ENCODE measurements around the gene APOC4. TPM values are rescaled to one million over a fixed set of nuclear protein-coding genes. Genes with fewer than 3 reads are reported as not detected.

The APOC4 gene
- total and polyA plus RNA-seq, 2 donors (not counting 1 experiment from before 2014, with no cell fraction given), result not detected

DNA sequence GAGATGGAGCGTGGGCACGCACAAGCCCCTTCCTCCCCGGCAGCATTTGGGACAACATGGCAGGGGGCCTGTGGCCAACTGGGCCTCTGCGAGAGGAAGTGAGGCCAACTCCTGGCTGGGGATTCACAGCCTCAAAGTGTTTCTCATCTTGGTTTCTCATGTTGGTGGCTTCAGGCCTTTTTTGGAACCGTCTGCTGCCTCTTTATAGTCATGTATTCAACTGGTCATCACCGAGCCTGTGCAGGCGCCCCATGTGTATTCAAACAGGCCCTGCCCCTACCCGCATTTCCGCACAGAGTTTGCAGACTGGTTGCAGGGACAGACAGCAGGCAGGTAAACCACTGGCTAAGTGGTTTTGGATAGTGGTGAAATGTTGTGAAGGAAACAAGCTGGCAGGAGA lies 42.0 kb downstream of the APOC4 start:
- H3K9me3 Mint-ChIP-seq (ENCODE audit: insufficient read depth), result no peaks in the 10 kb centered on the region
- Histone ChIP-seq H3K4me2 (replicated peaks; ENCODE audit: low read depth, low read length, poor library complexity, severe bottlenecking) (no peak overlapping the region), H3K36me3 (replicated peaks in 1 of 2; ENCODE audit: control extremely low read depth in 1 of 2, control insufficient read depth in 1 of 2, extremely low read depth in 1 of 2, insufficient read depth in 2 of 2, low read length in 1 of 2) (peaks cover 0 to 72% of the 10 kb centered on the region in 2 experiments), H3K79me2 (ENCODE audit: control insufficient read depth, insufficient read depth, low read length) (peaks cover 11% of the 10 kb centered on the region), H3K27ac (ENCODE audit: low read length in 2 of 2) (no peak overlapping the region), H3K9ac (ENCODE audit: low read length) (no peak overlapping the region), H3K27me3 (replicated peaks in 1 of 4; ENCODE audit: control extremely low read depth in 1 of 4, control insufficient read depth in 3 of 4, insufficient read depth in 4 of 4, low read length in 3 of 4) (no peaks in the 10 kb centered on the region), H3K4me3 (ENCODE audit: control extremely low read depth in 1 of 5, extremely low read depth in 1 of 5, insufficient read depth in 1 of 5, low read depth in 2 of 5, low read length in 4 of 5) (no peak overlapping the region), H4K20me1 (ENCODE audit: control insufficient read depth, insufficient read depth, low read length, poor library complexity, severe bottlenecking) (no peaks in the 10 kb centered on the region), H3K4me1 (ENCODE audit: control insufficient read depth in 2 of 2, insufficient read depth in 2 of 2, low read length in 2 of 2) (no peaks in the 10 kb centered on the region), H2AFZ (ENCODE audit: insufficient read depth, low read depth, low read length, poor library complexity, severe bottlenecking) (no peak overlapping the region), H3K9me3 (ENCODE audit: control extremely low read depth in 1 of 3, control insufficient read depth in 2 of 3, insufficient read depth in 1 of 3, low read length in 2 of 3) (no peaks in the 10 kb centered on the region)
- no peak overlapping the region for H3K27ac Mint-ChIP-seq
- intact Hi-C loops (cut with micrococcal nuclease), result no loop called here
- CTCF ChIA-PET, result no interaction called here
- DNase-seq, result no peak
- POLR2A ChIA-PET, result interaction anchor here (0.6 kb wide), 1 partner anchor 1322 kb away, joined by 4 read pairs; no protein-coding TSS in a partner anchor
- TF ChIP-seq, protein P1, sequence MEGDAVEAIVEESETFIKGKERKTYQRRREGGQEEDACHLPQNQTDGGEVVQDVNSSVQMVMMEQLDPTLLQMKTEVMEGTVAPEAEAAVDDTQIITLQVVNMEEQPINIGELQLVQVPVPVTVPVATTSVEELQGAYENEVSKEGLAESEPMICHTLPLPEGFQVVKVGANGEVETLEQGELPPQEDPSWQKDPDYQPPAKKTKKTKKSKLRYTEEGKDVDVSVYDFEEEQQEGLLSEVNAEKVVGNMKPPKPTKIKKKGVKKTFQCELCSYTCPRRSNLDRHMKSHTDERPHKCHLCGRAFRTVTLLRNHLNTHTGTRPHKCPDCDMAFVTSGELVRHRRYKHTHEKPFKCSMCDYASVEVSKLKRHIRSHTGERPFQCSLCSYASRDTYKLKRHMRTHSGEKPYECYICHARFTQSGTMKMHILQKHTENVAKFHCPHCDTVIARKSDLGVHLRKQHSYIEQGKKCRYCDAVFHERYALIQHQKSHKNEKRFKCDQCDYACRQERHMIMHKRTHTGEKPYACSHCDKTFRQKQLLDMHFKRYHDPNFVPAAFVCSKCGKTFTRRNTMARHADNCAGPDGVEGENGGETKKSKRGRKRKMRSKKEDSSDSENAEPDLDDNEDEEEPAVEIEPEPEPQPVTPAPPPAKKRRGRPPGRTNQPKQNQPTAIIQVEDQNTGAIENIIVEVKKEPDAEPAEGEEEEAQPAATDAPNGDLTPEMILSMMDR (IDR thresholded peaks at IDR 0.05), result no peak
- no peak for TF ChIP-seq EZH2 (IDR thresholded peaks at IDR 0.05; ENCODE audit: borderline replicate concordance, insufficient read depth, low read depth, low read length, poor library complexity, severe bottlenecking)
- 94% methylated on average over 9 of the region's 9 CpGs for WGBS (ENCODE audit: insufficient coverage)
- no peak for ATAC-seq (ENCODE audit: low read depth)
- no peak overlapping the region for H3K4me3 Mint-ChIP-seq
- peaks cover 1% of the 10 kb centered on the region for H3K4me1 Mint-ChIP-seq
- no peaks in the 10 kb centered on the region for H3K27me3 Mint-ChIP-seq

DNA sequence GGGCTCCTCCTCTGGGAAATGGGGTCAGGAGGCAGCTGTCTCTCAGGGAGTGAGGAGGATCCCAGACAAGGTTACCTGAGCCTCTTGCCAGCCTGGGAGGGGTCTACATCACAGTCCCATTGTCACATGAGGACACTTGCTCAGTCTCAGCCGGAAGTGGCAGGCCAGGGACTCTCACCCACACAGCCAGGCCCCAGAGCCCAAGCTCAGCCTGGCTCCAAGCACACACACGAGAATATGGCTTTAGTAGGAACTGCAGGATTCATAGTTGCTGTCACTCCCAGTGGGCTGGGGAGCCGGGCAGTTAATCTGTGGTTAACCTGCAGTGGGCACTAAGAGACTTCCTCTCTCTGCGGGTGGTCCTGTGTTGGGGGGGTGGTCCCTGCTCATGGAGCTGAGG lies 43.4 kb downstream of the APOC4 start:
- Histone ChIP-seq H3K27ac (ENCODE audit: low read length in 2 of 2) (no peak overlapping the region), H3K4me3 (ENCODE audit: control extremely low read depth in 1 of 5, extremely low read depth in 1 of 5, insufficient read depth in 1 of 5, low read depth in 2 of 5, low read length in 4 of 5) (no peak overlapping the region), H3K9me3 (ENCODE audit: control extremely low read depth in 1 of 3, control insufficient read depth in 2 of 3, insufficient read depth in 1 of 3, low read length in 2 of 3) (no peaks in the 10 kb centered on the region), H3K36me3 (replicated peaks in 1 of 2; ENCODE audit: control extremely low read depth in 1 of 2, control insufficient read depth in 1 of 2, extremely low read depth in 1 of 2, insufficient read depth in 2 of 2, low read length in 1 of 2) (peaks cover 0 to 68% of the 10 kb centered on the region in 2 experiments), H4K20me1 (ENCODE audit: control insufficient read depth, insufficient read depth, low read length, poor library complexity, severe bottlenecking) (no peaks in the 10 kb centered on the region), H3K4me1 (ENCODE audit: control insufficient read depth in 2 of 2, insufficient read depth in 2 of 2, low read length in 2 of 2) (no peaks in the 10 kb centered on the region), H3K9ac (ENCODE audit: low read length) (no peak overlapping the region), H3K4me2 (replicated peaks; ENCODE audit: low read depth, low read length, poor library complexity, severe bottlenecking) (no peak overlapping the region), H3K27me3 (replicated peaks in 1 of 4; ENCODE audit: control extremely low read depth in 1 of 4, control insufficient read depth in 3 of 4, insufficient read depth in 4 of 4, low read length in 3 of 4) (no peaks in the 10 kb centered on the region), H2AFZ (ENCODE audit: insufficient read depth, low read depth, low read length, poor library complexity, severe bottlenecking) (no peak overlapping the region), H3K79me2 (ENCODE audit: control insufficient read depth, insufficient read depth, low read length) (peaks cover 3% of the 10 kb centered on the region)
- Mint-ChIP-seq H3K4me1 (peaks cover 4% of the 10 kb centered on the region), H3K27me3 (no peaks in the 10 kb centered on the region), H3K4me3 (no peak overlapping the region), H3K9me3 (ENCODE audit: insufficient read depth) (no peaks in the 10 kb centered on the region), H3K27ac (no peak overlapping the region)
- TF ChIP-seq, protein P1 (IDR thresholded peaks at IDR 0.05), result no peak
- no peak for TF ChIP-seq EZH2 (IDR thresholded peaks at IDR 0.05; ENCODE audit: borderline replicate concordance, insufficient read depth, low read depth, low read length, poor library complexity, severe bottlenecking)
- ATAC-seq (ENCODE audit: low read depth) (no peak), DNase-seq (no peak)
- WGBS (ENCODE audit: insufficient coverage), result 94% methylated on average over 4 of the region's 4 CpGs
- intact Hi-C loops (cut with micrococcal nuclease), result no loop called here
- ChIA-PET CTCF (interaction anchor here (1.2 to 6.0 kb wide), 2 partner anchors 74 to 296 kb away, joined by 3 to 97 read pairs; no protein-coding TSS in a partner anchor), POLR2A (no interaction called here)

Data from B cell (primary cell).